HG03354 (cell line): ENCODE results near the gene KCNQ1.

Experiments
- ATAC-seq: cut with Tn5 transposase; IDR thresholded peaks from one replicate; pipeline ENCODE4 v1.9.1; 2021; ENCODE audit warnings: mild to moderate bottlenecking; ENCODE audit not compliant: unreplicated experiment, poor library complexity, severe bottlenecking

Gene KCNQ1

DNA sequence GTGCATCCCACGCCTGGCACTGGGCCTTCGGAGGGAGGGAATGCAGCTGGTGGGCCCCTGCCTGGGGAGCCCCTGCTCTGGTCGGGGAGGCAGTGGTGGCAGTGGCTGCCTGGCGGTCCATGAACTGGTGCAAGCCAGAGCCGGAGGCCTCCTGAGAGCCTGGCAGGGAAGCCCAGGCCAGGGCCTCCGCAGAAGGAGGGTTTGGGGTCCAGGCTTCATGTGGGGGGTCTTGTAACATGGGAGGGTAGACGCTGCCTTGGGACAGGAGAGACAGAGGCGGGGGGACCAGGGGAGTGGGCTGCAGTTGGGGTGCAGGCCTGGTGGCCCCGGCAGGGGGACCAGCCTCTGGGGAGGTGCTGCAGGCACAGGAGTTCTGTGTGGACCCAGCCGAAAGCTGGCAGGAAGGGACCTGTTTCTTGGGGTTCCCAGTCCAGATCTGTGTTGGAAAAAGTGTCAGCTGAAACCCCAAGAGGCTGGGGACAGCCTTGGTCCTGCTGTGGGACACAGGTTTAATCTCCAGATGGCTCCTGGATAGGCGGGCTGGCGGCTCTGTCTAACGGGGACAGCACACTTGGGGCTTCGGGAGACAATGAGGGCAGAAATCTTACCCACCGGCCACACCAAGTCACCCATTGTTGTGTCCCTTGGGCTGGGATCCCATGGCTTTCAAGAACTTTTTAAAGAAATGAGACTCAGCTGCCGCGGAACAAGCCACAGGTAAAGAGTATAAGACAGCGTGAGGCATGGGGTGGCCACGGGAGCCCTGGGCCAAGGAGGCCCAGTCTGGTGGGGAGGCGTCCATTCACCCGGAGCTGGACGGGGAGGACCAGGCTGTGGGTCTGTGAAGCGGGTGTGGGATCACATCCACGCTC is 73.5 kb downstream of the KCNQ1 start:
- no peak for ATAC-seq

GRCh38 chr11:2518983-2519340 is 74.2 kb downstream of the KCNQ1 start:
- ATAC-seq, result no peak

GRCh38 chr11:2519517-2519861 is 74.7 kb downstream of the KCNQ1 start:
- ATAC-seq, result no peak

DNA sequence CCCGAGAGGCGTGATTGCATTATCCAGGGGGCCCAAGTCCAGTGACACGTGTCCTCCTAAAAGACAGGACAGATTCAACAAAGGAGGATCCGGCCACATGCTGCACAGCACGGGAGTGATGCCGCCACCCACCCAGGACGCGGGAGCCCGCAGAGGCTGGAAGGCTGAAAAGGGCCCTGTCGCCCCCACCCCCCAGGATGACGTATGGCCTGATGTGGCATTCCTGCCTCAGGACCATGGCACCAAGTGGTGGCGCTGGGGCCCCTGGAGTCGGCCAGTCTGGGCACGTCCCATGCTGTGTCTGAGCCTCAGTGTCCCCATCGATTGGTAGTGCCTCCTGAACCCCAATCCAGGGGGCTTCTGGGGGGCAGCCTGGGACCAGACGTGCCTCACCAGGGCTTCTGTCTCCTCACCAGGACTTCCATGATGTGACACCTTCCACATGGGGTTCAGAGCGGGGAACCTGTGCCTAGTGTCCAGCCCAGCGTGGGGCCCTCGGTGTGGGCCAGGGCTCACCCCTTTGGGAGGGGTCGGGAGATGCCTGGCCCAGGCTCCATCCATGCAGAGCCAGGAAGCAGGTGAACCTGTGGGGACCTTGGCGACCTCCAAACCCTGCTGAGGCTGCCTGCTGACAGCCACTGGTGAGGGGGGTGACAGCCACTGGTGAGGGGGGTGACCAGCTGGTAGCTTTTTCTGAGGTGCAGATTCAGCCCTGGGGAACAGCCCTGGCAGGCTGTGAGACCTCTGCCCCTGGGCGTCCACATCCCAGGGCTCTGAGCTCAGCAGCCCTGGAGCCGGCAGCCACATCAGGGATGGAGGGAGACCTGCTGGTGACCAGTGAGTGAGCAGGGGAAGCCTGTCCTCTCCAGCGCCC is 75.3 kb downstream of the KCNQ1 start:
- ATAC-seq, result no peak

DNA sequence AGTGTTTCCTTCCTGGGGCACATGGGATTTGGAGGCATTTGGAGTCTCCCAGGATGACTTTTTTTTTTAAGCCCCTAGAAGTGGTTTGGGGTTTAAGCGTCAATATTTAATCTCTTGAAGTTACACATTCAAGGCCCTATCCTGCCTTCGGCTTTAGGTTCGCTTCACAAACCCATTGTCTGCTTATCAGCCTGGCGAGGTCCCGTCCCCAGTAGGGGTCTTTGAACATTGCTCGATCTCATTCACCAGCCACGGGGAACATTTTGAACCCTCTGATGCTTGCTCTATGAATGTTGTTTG is 75.9 kb downstream of the KCNQ1 start:
- no peak for ATAC-seq

DNA sequence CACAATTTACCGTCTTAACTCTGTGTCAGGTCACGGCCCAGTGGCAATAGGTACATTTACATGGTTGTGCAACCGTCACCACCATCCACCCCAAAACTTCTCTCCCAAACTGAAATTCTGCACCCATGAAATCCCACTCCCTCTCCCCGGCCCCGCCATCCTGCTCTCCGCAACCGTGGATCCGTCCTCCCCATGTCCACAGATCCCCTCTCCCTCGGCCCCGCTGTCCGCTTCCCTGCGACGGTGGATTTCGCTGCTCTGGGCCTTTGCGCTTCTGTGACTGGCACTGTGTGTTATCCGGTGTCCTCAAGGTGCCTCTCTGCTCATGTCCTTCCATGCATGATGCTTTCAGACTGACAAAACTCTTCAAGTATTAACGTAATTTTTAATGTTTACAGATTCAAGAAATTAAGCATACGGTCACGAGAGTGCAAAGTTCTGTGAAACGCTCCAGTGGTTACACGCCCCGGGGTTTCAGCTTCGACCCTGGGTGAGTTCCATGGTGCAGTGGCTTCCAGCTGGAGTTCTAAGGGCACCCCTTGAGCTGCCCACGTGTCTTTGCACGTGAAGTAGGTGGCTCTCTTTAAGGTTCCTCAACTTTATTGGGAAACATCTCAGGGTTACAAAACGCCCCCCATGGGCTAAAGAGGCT is 76.4 kb downstream of the KCNQ1 start:
- ATAC-seq, result no peak

- ATAC-seq, result no peak
Observed at GRCh38 chr11:2521733-2522630, 77.2 kb downstream of the KCNQ1 start.

GRCh38 chr11:2522631-2523255 is 77.9 kb downstream of the KCNQ1 start:
- ATAC-seq, result no peak

GRCh38 chr11:2523821-2524391 is 79.1 kb downstream of the KCNQ1 start:
- no peak for ATAC-seq

GRCh38 chr11:2524446-2525165 is 79.8 kb downstream of the KCNQ1 start:
- ATAC-seq, result no peak

DNA sequence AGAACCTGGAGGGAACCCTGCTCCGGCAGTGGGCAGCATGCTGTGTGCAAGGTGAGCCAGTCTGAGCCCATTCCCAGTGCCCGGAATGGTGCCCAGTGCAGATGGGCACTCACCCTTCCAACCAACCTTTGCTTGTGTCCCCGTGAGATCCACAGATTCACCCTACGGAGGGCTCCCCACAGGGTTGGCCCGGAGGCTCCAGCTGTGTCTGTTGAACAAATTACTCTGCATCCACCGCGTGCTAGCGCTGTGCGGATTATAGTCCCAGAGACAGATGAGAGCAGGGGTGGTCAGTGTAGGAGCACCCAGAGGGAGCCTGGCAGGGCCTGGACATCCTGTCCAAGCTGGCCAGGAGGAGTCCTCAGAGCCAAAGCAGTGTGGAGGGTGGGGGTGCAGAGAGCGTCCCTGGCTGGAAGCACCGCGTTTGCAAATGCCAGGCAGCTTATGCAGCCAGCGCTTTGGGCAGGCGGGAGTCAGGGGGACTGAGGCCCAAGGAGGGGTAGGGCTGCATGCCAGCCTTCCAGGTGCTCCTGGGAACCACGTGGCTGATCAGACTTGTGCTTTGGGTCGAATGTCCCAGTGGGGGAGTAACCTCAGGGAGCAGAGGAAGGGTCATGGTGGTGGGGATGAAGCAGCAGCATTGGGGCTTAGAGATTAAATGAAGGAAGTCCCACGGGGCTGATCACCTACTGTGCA is 80.5 kb downstream of the KCNQ1 start:
- no peak for ATAC-seq

- no peak for ATAC-seq
Observed at GRCh38 chr11:2525941-2526807, 81.4 kb downstream of the KCNQ1 start.

DNA sequence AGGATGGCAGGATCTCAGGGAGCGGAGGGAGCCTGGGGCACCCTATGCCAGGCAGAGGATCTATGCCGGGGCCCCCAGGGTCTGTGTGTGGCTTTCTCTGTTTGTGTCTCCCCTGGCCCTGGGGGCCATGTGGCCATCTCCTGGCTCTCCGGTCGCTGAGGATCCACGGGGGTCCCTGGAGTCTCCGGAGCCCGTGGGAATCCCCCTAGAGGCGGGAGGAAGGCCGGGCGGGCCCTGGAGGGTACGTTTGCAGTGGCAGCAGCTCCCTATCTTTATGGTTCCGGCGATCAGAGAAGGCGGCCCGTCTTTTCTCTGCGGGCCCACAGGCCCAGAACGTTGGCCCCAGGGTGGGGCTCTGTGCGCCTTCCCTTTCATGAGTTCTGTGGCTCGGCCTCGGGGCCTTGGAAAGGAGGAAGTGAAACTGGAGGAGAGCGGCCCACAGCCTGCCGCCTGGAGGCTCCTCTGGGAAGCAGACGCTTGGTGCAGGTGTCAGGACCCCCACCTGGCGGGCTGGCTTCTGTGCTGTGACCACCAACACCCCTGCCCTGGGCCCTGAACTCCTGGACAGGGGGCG is 82.1 kb downstream of the KCNQ1 start:
- peak; percentile 69 for ATAC-seq

DNA sequence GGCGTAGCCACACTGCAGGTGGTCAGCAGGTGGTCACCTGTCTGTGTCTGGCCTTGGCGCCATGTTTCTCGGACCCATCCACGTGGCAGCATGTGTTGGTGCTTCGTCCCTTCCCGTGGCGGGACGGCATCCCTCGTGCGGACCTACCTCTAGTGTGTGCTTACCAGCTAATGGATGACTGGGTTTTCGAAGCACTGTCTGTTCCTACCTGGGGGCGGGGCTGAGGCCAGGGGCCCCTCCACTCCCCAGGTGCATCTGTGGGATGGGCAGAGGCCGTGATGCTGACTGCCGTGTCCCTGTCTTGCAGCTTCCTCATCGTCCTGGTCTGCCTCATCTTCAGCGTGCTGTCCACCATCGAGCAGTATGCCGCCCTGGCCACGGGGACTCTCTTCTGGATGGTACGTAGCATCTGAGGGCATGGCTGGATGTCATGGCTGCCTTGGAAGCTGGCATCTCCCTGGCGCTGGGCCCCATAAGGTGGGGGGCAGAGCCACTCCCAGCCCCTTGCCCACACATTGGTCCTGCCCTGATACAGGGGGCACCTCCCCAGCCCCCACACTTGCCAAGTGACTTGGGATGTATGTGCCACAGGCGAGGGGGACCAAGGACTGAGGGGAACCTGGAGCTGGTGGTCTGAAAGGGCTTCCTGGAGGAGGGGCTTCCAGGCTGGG is 82.9 kb downstream of the KCNQ1 start:
- no peak for ATAC-seq

GRCh38 chr11:2528301-2529050 is 83.7 kb downstream of the KCNQ1 start:
- ATAC-seq, result no peak
